SK-N-SH treated with all-trans-retinoic acid at 6 μM for 48 hours (cell line): Measurements from ENCODE around the gene PWWP2B.

Source experiments
- ATAC-seq: fragments of 200-7000 bp; cut with Tn5 transposase; 3 replicates; pipeline ENCODE4 v1.9.1; 2020; ENCODE audit warnings: mild to moderate bottlenecking, moderate library complexity
- ARNTL ChIP-seq: fragments of 450-650 bp; formaldehyde crosslinking; IDR thresholded peaks from 2 replicates; pipeline ENCODE4 v1.5.0; 2020; ENCODE audit warnings: low read depth, mild to moderate bottlenecking, moderate library complexity, borderline replicate concordance
- BACH2 ChIP-seq: fragments of 250-450 bp; sonication (Bioruptor Pico); IDR thresholded peaks from 2 replicates; pipeline ENCODE4 v1.9.0; 2021; ENCODE audit warnings: mild to moderate bottlenecking, borderline replicate concordance
- ESRRG ChIP-seq: fragments of 250-450 bp; sonication (Bioruptor Pico); IDR thresholded peaks from 2 replicates; pipeline ENCODE4 v1.6.1; 2021; ENCODE audit warnings: mild to moderate bottlenecking
- GLIS3 ChIP-seq: fragments of 250-450 bp; sonication (Bioruptor Pico); IDR thresholded peaks from 2 replicates; pipeline ENCODE4 v1.5.0; 2020; ENCODE audit warnings: mild to moderate bottlenecking, moderate library complexity
- ISL1 ChIP-seq: fragments of 250-450 bp; sonication (Bioruptor Pico); IDR thresholded peaks from 2 replicates; pipeline ENCODE4 v2.1.2; 2022; ENCODE audit warnings: mild to moderate bottlenecking, moderate library complexity
- OSR1 ChIP-seq: fragments of 250-450 bp; sonication (Bioruptor Pico); IDR thresholded peaks from 2 replicates; pipeline ENCODE4 v1.8.0; 2022; ENCODE audit warnings: moderate library complexity, mild to moderate bottlenecking, inconsistent platforms
- PPARA ChIP-seq: fragments of 250-450 bp; sonication (Bioruptor Pico); IDR thresholded peaks from 2 replicates; pipeline ENCODE4 v1.5.0; 2020; ENCODE audit warnings: mild to moderate bottlenecking, borderline replicate concordance
- RARB ChIP-seq: fragments of 250-450 bp; sonication (Bioruptor Pico); IDR thresholded peaks from 2 replicates; pipeline ENCODE4 v1.8.0; 2021; ENCODE audit warnings: mild to moderate bottlenecking, moderate library complexity
- SNAI2 ChIP-seq: fragments of 250-450 bp; sonication (Bioruptor Pico); IDR thresholded peaks from 2 replicates; pipeline ENCODE4 v1.5.0; 2020; ENCODE audit warnings: mild to moderate bottlenecking, moderate library complexity
- TCF4 ChIP-seq: fragments of 250-450 bp; sonication (Bioruptor Pico); IDR thresholded peaks from 2 replicates; pipeline ENCODE4 v1.8.0; 2021; ENCODE audit warnings: mild to moderate bottlenecking, moderate library complexity, borderline replicate concordance
- TOX ChIP-seq: fragments of 250-450 bp; sonication (Bioruptor Pico); IDR thresholded peaks from 2 replicates; pipeline ENCODE4 v1.8.0; 2021; ENCODE audit warnings: mild to moderate bottlenecking, moderate library complexity, borderline replicate concordance
- ZC3H10 ChIP-seq: fragments of 250-450 bp; sonication (Bioruptor Pico); IDR thresholded peaks from 2 replicates; pipeline ENCODE4 v1.5.1; 2021; ENCODE audit warnings: mild to moderate bottlenecking, moderate library complexity
- ZFP3 ChIP-seq: fragments of 250-450 bp; sonication (Bioruptor Pico); IDR thresholded peaks from 2 replicates; pipeline ENCODE4 v1.5.0; 2020; ENCODE audit warnings: mild to moderate bottlenecking, moderate library complexity
- ZFP30 ChIP-seq: fragments of 450-650 bp; formaldehyde crosslinking; IDR thresholded peaks from 2 replicates; pipeline ENCODE4 v1.5.0; 2022; ENCODE audit warnings: mild to moderate bottlenecking, moderate library complexity
- ZNF565 ChIP-seq: fragments of 450-650 bp; formaldehyde crosslinking; conservative IDR thresholded peaks from 2 replicates; pipeline ENCODE4 v1.5.0; 2020; ENCODE audit warnings: low read depth, mild to moderate bottlenecking, moderate library complexity
- ZNF70 ChIP-seq: fragments of 450-650 bp; formaldehyde crosslinking; IDR thresholded peaks from 2 replicates; pipeline ENCODE4 v1.5.0; 2020; ENCODE audit warnings: mild to moderate bottlenecking, moderate library complexity
- TF ChIP-seq, protein P1 (sequence below): fragments of 250-450 bp; sonication (Bioruptor Pico); IDR thresholded peaks from 2 replicates; pipeline ENCODE4 v1.5.1; 2020; ENCODE audit warnings: low read depth, mild to moderate bottlenecking, moderate library complexity
- TF ChIP-seq, protein P2 (sequence below): fragments of 250-450 bp; sonication (Bioruptor Pico); IDR thresholded peaks from 2 replicates; pipeline ENCODE4 v1.8.0; 2020; ENCODE audit warnings: mild to moderate bottlenecking, moderate library complexity, borderline replicate concordance
- TF ChIP-seq, protein P3 (sequence below): fragments of 250-450 bp; sonication (Bioruptor Pico); IDR thresholded peaks from 2 replicates; pipeline ENCODE4 v1.8.0; 2021; ENCODE audit warnings: low read depth, mild to moderate bottlenecking, moderate library complexity, borderline replicate concordance
- TF ChIP-seq, protein P4 (sequence below): fragments of 250-450 bp; sonication (Bioruptor Pico); IDR thresholded peaks from 2 replicates; pipeline ENCODE4 v1.5.0; 2020; ENCODE audit warnings: mild to moderate bottlenecking, moderate library complexity

PWWP2B gene

DNA sequence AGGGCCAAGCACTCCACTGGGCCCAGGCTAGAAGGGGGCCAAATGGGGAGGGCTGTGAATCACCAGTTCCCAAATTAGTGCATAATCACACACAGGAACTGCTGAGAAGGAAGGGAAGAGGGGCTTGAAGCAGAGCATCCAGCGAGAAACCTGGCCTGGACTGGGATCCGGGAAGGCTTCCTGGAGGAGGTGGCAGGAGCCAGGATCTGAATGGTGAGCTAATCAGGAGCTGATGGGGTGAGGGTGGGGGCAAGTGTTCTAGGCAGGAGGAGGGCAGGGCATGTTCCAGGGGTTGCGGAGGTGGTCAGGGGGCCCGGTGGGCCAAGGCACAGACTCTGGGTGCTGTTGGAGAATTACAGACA lies 12.6 kb downstream of the PWWP2B start:
- TF ChIP-seq OSR1 (CRISPR knock-in tag) = no peak
- no peak for TF ChIP-seq GLIS3 (CRISPR knock-in tag)
- TF ChIP-seq ZNF565 (CRISPR knock-in tag) = no peak
- no peak for TF ChIP-seq RARB (CRISPR knock-in tag)
- TF ChIP-seq, protein P1, sequence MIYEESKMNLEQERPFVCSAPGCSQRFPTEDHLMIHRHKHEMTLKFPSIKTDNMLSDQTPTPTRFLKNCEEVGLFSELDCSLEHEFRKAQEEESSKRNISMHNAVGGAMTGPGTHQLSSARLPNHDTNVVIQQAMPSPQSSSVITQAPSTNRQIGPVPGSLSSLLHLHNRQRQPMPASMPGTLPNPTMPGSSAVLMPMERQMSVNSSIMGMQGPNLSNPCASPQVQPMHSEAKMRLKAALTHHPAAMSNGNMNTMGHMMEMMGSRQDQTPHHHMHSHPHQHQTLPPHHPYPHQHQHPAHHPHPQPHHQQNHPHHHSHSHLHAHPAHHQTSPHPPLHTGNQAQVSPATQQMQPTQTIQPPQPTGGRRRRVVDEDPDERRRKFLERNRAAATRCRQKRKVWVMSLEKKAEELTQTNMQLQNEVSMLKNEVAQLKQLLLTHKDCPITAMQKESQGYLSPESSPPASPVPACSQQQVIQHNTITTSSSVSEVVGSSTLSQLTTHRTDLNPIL (CRISPR knock-in tag) = no peak
- TF ChIP-seq SNAI2 (CRISPR knock-in tag) = no peak
- no peak for TF ChIP-seq PPARA (CRISPR knock-in tag)
- no peak for TF ChIP-seq ESRRG (CRISPR knock-in tag)
- no peak for TF ChIP-seq BACH2 (CRISPR knock-in tag)
- no peak for TF ChIP-seq TOX
- no peak for TF ChIP-seq ARNTL (CRISPR knock-in tag)
- TF ChIP-seq, protein P2, sequence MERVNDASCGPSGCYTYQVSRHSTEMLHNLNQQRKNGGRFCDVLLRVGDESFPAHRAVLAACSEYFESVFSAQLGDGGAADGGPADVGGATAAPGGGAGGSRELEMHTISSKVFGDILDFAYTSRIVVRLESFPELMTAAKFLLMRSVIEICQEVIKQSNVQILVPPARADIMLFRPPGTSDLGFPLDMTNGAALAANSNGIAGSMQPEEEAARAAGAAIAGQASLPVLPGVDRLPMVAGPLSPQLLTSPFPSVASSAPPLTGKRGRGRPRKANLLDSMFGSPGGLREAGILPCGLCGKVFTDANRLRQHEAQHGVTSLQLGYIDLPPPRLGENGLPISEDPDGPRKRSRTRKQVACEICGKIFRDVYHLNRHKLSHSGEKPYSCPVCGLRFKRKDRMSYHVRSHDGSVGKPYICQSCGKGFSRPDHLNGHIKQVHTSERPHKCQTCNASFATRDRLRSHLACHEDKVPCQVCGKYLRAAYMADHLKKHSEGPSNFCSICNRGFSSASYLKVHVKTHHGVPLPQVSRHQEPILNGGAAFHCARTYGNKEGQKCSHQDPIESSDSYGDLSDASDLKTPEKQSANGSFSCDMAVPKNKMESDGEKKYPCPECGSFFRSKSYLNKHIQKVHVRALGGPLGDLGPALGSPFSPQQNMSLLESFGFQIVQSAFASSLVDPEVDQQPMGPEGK (CRISPR knock-in tag) = no peak
- TF ChIP-seq ISL1 (CRISPR knock-in tag) = no peak
- no peak for TF ChIP-seq ZFP3 (CRISPR knock-in tag)
- no peak for TF ChIP-seq ZFP30 (CRISPR knock-in tag)
- no peak for TF ChIP-seq ZNF70 (CRISPR knock-in tag)
- TF ChIP-seq, protein P3, sequence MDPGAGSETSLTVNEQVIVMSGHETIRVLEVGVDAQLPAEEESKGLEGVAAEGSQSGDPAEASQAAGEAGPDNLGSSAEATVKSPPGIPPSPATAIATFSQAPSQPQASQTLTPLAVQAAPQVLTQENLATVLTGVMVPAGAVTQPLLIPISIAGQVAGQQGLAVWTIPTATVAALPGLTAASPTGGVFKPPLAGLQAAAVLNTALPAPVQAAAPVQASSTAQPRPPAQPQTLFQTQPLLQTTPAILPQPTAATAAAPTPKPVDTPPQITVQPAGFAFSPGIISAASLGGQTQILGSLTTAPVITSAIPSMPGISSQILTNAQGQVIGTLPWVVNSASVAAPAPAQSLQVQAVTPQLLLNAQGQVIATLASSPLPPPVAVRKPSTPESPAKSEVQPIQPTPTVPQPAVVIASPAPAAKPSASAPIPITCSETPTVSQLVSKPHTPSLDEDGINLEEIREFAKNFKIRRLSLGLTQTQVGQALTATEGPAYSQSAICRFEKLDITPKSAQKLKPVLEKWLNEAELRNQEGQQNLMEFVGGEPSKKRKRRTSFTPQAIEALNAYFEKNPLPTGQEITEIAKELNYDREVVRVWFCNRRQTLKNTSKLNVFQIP (CRISPR knock-in tag) = no peak
- TF ChIP-seq, protein P4, sequence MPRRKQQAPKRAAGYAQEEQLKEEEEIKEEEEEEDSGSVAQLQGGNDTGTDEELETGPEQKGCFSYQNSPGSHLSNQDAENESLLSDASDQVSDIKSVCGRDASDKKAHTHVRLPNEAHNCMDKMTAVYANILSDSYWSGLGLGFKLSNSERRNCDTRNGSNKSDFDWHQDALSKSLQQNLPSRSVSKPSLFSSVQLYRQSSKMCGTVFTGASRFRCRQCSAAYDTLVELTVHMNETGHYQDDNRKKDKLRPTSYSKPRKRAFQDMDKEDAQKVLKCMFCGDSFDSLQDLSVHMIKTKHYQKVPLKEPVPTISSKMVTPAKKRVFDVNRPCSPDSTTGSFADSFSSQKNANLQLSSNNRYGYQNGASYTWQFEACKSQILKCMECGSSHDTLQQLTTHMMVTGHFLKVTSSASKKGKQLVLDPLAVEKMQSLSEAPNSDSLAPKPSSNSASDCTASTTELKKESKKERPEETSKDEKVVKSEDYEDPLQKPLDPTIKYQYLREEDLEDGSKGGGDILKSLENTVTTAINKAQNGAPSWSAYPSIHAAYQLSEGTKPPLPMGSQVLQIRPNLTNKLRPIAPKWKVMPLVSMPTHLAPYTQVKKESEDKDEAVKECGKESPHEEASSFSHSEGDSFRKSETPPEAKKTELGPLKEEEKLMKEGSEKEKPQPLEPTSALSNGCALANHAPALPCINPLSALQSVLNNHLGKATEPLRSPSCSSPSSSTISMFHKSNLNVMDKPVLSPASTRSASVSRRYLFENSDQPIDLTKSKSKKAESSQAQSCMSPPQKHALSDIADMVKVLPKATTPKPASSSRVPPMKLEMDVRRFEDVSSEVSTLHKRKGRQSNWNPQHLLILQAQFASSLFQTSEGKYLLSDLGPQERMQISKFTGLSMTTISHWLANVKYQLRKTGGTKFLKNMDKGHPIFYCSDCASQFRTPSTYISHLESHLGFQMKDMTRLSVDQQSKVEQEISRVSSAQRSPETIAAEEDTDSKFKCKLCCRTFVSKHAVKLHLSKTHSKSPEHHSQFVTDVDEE = no peak
- no peak for TF ChIP-seq TCF4
- TF ChIP-seq ZC3H10 (CRISPR knock-in tag) = no peak
- no peak for ATAC-seq

DNA sequence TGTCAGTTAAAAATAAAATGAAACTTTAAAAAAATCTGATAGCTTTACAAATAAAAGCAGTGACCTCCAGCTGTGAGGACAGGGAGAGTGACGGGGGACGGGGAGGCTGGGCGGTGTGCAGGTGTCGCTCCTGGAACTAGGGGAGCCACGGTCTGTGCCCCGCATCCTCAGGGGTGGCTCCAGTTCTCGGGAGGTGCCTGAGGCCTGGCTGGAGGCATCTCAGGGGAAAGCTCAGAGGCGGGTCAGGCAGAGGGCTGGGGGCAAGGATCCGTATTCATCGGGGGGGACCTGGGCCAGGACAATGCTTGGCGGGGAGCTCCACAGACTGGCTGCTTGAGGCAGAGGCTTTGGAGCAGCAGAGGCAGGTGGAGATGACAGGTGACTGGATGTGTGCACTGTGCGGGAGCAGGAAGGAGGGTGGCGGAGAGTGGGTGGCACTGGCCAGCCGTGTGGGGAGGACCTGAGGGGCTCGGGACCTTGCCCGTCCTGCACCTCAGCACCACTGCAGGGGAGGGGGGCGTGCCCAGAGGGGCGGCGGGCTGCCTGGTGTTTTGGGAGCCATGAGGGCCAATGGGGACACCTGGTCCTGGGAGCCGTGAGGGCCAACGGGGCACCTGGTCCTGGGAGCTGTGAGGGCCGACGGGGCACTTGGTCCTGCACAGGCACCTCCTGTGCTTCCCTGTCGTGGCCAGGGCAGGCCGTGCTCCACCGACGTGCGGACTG lies 13.2 kb downstream of the PWWP2B start:
- ATAC-seq = no peak
- TF ChIP-seq BACH2 (CRISPR knock-in tag) (no peak), GLIS3 (CRISPR knock-in tag) (no peak), TCF4 (no peak), ISL1 (CRISPR knock-in tag) (no peak), OSR1 (CRISPR knock-in tag) (no peak), SNAI2 (CRISPR knock-in tag) (no peak), ZNF565 (CRISPR knock-in tag) (no peak), ARNTL (CRISPR knock-in tag) (no peak), ZFP3 (CRISPR knock-in tag) (no peak), ZFP30 (CRISPR knock-in tag) (no peak)
- TF ChIP-seq, protein P3 (CRISPR knock-in tag) = no peak
- TF ChIP-seq, protein P4 = no peak
- TF ChIP-seq, protein P2 (CRISPR knock-in tag) = no peak
- TF ChIP-seq, protein P1 (CRISPR knock-in tag) = no peak
